Measurements from ENCODE around the gene DDX20.
A peak's percentile ranks its signal among the peaks of the same experiment; 100 is the strongest.
"Not testable (repeated sequence)": the region's sequence is repeated elsewhere in the genome, so short reads cannot be mapped to it uniquely, and the experiment has no call there.

Gene DDX20

GRCh38 chr1:111738436-111739193 is 17.1 kb upstream of the DDX20 start:
- POLR2A ChIA-PET = interaction anchor here (0.6 to 1.0 kb wide), 3 partner anchors 16 to 776 kb away, joined by 3 to 4 read pairs (median 3); no protein-coding TSS in a partner anchor
- DNase-seq (ENCODE audit: extremely low spot score) = peak; percentile 60
- no peak for TF ChIP-seq CTCF (IDR thresholded peaks at IDR 0.05; ENCODE audit: control extremely low read depth, extremely low read depth, low read depth, missing control alignments)
- CTCF ChIA-PET = interaction anchor here (0.9 to 8.8 kb wide), 10 partner anchors 8 to 546 kb away, joined by 3 to 79 read pairs (median 10); partner anchors contain the start of gene DDX20

GRCh38 chr1:111739194-111739924 is 16.3 kb upstream of the DDX20 start, which contains the start of gene INKA2:
Gene INKA2, minus strand, starts transcription at chr1:111739395. Its CDS starts 153 bp downstream, at chr1:111739242.
- DNase-seq (ENCODE audit: extremely low spot score) = peak; percentile 94
- POLR2A ChIA-PET = interaction anchor here (0.5 to 1.0 kb wide), 3 partner anchors 16 to 521 kb away, joined by 3 to 4 read pairs (median 3); no protein-coding TSS in a partner anchor
- no peak for TF ChIP-seq CTCF (IDR thresholded peaks at IDR 0.05; ENCODE audit: control extremely low read depth, extremely low read depth, low read depth, missing control alignments)
- CTCF ChIA-PET = interaction anchor here (0.9 to 8.8 kb wide), 9 partner anchors 7 to 546 kb away, joined by 3 to 79 read pairs (median 10); partner anchors contain the start of gene DDX20

GRCh38 chr1:111739925-111740765 is 15.6 kb upstream of the DDX20 start:
- CTCF ChIA-PET = interaction anchor here (1.1 to 6.6 kb wide), 4 partner anchors 15 to 232 kb away, joined by 4 to 51 read pairs (median 16); partner anchors contain the start of gene DDX20
- DNase-seq (ENCODE audit: extremely low spot score) = no peak
- POLR2A ChIA-PET = interaction anchor here (1.0 kb wide), 1 partner anchor 15 kb away, joined by 3 read pairs; no protein-coding TSS in a partner anchor
- peak; percentile 17 for TF ChIP-seq CTCF (IDR thresholded peaks at IDR 0.05; ENCODE audit: control extremely low read depth, extremely low read depth, low read depth, missing control alignments)

GRCh38 chr1:111742292-111742691 is 13.4 kb upstream of the DDX20 start:
- POLR2A ChIA-PET; DNase-seq (ENCODE audit: extremely low spot score): not testable (repeated sequence)
- CTCF ChIA-PET = interaction anchor here (1.5 to 7.8 kb wide), 6 partner anchors 7 to 261 kb away, joined by 3 to 79 read pairs (median 30); partner anchors contain the start of genes DDX20 and INKA2

- CTCF ChIA-PET = interaction anchor here (1.5 to 7.8 kb wide), 10 partner anchors 8 to 265 kb away, joined by 5 to 79 read pairs (median 16); partner anchors contain the start of genes ADORA3, DDX20, INKA2 and TMIGD3
Measured at GRCh38 chr1:111742938-111743549, 12.7 kb upstream of the DDX20 start.

More at GRCh38 chr1:111742938-111743549, 12.7 kb upstream of the DDX20 start:
- no peak for DNase-seq (ENCODE audit: extremely low spot score)
- POLR2A ChIA-PET = no interaction called here
- no peak for TF ChIP-seq CTCF (IDR thresholded peaks at IDR 0.05; ENCODE audit: control extremely low read depth, extremely low read depth, low read depth, missing control alignments)
